ENCODE data around the gene ENTPD1.

DNA sequence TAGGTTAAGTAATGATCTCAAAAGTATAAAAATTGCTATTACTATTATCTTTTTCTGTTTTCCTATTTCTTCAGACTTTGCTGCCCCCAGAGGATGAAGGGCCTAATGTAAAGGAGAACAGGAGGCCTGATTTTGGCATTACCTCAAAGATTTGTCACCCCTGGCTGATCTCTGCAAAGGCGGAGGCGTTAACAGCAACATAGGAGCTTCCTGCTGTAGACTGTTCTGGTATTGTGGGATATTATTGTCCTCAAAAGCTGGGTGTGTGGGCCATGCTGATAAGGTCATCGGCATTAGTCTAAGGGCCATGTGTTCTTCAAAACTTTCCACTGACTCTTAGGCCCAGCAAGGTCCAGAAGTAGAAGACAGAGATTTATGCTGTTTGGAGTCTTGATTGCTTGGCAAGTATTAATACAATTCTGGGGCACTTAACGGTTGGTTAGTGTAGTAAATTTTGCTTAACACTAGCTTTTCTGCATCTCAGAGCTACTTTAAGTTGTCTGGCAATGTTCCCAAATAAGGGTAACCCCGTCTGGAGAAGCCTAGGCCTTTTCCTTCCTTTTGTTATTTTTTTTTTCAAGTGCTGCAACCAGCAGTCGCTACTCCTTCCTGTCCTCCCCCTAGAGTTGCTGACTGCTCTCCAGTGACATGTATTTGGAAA, 14.0 kb upstream of the ENTPD1 start:
- TF ChIP-seq, protein P1, sequence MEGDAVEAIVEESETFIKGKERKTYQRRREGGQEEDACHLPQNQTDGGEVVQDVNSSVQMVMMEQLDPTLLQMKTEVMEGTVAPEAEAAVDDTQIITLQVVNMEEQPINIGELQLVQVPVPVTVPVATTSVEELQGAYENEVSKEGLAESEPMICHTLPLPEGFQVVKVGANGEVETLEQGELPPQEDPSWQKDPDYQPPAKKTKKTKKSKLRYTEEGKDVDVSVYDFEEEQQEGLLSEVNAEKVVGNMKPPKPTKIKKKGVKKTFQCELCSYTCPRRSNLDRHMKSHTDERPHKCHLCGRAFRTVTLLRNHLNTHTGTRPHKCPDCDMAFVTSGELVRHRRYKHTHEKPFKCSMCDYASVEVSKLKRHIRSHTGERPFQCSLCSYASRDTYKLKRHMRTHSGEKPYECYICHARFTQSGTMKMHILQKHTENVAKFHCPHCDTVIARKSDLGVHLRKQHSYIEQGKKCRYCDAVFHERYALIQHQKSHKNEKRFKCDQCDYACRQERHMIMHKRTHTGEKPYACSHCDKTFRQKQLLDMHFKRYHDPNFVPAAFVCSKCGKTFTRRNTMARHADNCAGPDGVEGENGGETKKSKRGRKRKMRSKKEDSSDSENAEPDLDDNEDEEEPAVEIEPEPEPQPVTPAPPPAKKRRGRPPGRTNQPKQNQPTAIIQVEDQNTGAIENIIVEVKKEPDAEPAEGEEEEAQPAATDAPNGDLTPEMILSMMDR (IDR thresholded peaks at IDR 0.05): peak in 1 of 6 experiments; percentile 14
- no peak for TF ChIP-seq POLR2A (IDR thresholded peaks at IDR 0.05)

Data from adrenal gland (tissue), 5 donors.